Omental fat pad (tissue), 4 donors: ENCODE results near the gene SUN2. TPM values are rescaled to one million over a fixed set of nuclear protein-coding genes. Genes with fewer than 3 reads are reported as not detected.
A peak's percentile ranks its signal among the peaks of the same experiment; 100 is the strongest.

Source experiments
- ATAC-seq: fragments of 150-250 bp; one replicate; pipeline ENCODE4 v1.9.1; 2016; ENCODE audit warnings: mild to moderate bottlenecking, moderate library complexity; ENCODE audit not compliant: low FRiP score
- DNase-seq: peaks from one replicate; pipeline ENCODE4 v3.0.0-alpha.2; 2019; ENCODE audit warnings: low spot score
- total RNA-seq, 4 donors: library from RNA; depleted of rRNA; stranded (reverse); fragments of >200 nt; gene quantifications; one replicate each; pipeline ENCODE4 v1.1.0, GENCODE V29; 2016
- TF ChIP-seq, protein P1 (sequence below), 3 donors: fragments of 450-650 bp; IDR thresholded peaks; one replicate each; pipeline ENCODE4 v1.5.1; 2016 to 2017; ENCODE audit warnings: antibody characterized with exemption in 3 of 3, mild to moderate bottlenecking in 3 of 3, moderate library complexity in 2 of 3

SUN2 gene
- total RNA-seq, 4 donors from 2014 or later, result 302 to 509 (median 347) TPM

DNA sequence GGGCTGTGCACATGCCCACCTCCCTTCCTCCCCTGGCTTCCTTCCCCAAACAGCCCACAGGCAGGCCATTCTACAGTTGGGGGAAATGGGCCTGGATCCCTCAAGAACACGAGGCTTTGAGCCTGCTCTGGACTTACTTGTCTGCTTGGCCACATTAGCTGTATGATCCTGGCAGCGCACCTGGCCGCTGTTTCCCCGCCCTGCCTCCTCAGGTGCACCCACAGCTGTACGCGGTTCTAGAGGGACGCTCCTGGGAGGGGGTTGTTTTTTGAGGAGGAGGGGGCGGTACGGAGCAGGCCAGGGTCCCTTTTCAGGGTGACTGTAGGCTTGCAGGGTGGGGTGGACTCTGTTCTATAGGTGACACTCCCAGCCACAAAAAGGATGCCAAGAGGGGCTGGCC is 11.5 kb upstream of the SUN2 start:
- DNase-seq (no peak), ATAC-seq (no peak)
- TF ChIP-seq, protein P1, sequence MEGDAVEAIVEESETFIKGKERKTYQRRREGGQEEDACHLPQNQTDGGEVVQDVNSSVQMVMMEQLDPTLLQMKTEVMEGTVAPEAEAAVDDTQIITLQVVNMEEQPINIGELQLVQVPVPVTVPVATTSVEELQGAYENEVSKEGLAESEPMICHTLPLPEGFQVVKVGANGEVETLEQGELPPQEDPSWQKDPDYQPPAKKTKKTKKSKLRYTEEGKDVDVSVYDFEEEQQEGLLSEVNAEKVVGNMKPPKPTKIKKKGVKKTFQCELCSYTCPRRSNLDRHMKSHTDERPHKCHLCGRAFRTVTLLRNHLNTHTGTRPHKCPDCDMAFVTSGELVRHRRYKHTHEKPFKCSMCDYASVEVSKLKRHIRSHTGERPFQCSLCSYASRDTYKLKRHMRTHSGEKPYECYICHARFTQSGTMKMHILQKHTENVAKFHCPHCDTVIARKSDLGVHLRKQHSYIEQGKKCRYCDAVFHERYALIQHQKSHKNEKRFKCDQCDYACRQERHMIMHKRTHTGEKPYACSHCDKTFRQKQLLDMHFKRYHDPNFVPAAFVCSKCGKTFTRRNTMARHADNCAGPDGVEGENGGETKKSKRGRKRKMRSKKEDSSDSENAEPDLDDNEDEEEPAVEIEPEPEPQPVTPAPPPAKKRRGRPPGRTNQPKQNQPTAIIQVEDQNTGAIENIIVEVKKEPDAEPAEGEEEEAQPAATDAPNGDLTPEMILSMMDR (IDR thresholded peaks at IDR 0.05), result no peak

DNA sequence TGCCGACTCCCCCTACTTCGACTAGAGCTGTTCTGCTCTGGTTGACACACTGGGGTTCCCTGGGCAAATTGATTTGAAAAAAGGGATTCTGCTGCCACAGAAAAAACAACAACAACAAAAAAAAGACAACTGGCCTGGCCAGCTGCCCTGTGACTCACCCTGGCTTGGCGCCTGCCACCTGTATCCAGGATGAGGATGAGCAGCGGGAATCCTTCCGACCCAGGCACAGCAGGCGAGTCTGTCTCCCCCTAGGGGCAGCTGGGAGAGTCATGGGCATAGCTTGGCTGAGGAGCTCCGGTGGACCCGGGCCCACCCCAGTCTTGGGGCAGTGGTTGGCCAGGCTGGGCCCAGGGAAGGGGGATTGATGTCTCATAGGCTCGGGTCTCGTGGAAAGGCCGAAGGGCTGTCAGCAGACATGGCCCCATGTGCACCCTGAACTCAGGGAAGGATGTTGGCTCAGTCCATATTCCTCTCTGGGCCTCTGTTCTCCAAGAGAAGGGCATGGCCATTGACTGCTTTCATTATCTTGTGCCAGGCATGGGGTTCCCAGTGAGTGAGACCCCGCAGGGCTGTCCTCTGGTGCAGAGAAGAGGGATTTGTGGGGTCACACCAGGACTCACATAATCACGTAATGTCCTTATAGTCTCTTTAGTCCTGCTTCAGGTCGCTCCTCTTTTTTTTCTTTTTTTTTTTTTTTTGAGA is 10.4 kb upstream of the SUN2 start:
- TF ChIP-seq, protein P1 (IDR thresholded peaks at IDR 0.05), result peak in 1 of 3 donors; percentile 24
- DNase-seq (peak; percentile 51), ATAC-seq (peak; percentile 72)

DNA sequence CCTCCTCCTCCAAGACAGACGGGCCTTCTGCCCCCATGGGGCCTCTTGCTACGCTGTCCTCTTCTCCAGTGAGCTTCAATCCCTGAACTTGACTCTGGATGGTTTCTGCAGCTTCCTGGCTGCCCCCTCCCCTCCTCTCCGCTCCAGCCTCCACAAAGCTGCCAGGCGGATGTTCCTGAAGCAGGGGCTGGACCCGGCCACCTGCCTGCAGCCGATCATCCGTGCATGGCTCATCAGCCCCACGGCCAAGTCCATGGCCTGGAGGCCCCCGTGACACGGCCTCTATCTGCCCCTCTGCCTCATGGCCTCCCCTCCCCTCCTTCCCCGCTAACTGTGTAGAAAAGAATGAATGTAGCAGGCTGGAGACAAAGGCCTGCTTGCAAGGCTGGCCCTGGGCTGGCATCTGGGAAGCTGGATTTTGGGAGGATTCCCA is 6.8 kb upstream of the SUN2 start:
- DNase-seq (no peak), ATAC-seq (no peak)
- TF ChIP-seq, protein P1 (IDR thresholded peaks at IDR 0.05), result no peak

DNA sequence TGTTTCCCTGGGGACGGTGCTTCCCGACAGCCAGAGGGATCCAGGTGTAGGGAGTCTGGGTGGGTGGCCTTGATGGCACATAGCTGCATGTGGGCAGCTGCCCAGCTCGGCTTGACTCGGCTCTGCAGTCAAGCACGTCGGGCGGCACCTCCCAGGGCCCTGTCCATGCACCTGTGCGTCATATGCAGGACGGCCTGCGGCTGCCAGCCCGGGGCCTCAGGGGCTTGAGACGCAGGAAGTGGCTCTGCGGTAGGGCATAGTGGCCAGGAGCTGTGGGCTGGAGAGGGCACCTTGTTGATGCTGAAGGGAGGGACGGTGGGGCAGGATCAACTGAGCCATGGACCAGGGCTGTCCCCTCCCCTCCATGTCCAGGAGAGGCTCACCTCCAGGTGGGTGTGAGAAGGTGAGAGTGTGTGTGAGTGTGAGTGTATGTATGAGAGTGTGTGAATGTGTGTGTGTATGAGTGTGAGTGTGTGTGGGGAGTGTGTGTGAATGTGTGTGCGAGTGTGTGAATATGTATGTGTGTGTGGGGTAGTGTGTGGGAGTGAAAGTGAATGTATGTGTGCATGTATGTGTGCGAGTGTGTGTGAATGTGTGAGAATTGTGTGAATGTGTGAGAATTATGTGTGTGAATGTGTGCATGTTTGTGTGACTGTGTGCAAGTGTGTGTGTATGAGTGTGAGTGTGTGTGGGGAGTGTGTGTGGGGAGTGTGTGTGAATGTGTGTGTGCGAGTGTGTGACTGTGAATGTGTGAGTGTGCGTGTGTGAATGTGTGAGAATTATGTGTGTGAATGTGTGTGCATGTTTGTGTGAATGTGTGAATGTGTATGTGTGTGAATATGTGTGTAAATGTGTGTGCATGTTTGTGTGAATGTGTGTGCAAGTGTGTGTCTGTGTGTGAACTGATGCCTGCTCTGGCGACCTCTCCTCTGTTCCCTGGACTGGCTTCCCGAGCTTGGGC is 5.7 kb upstream of the SUN2 start:
- DNase-seq, result no peak
- no peak for ATAC-seq
- TF ChIP-seq, protein P1 (IDR thresholded peaks at IDR 0.05), result no peak

DNA sequence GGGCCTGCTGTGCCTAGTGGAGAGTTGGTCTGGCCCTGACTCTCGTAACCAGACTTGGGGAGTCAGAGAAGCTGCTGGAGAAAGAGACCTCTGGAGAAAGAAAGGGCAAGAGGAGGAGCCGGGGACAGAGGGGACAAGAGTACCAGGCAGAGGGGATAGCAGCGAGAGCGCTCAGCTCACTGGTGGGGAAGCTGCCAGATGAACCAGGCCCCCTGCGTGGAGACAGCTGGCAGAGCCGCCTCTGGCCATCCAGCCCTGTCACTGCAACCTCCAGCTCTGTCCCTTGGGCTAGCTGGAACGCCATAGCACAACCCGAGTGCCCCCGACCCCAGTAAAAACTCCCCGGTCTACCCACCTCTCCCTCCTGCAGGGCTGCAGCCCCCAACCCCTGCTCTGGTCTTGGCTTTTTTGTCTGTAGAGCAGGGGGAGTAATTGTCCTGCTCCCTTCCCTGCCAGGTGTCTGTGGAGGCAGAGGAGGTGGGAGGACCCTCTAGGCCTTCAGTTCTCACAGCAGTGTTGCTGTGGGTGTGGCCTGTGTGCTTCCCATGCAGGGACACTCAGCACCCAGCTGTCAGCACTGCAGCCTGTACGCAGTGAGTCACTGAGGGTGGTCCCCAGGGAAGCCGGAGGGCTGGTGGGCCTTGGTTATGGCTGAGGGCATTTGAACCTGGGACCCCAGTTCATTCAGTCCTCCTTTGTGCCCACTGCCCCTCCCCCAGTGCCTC is 4.8 kb upstream of the SUN2 start:
- DNase-seq (no peak), ATAC-seq (no peak)
- TF ChIP-seq, protein P1 (IDR thresholded peaks at IDR 0.05), result no peak

DNA sequence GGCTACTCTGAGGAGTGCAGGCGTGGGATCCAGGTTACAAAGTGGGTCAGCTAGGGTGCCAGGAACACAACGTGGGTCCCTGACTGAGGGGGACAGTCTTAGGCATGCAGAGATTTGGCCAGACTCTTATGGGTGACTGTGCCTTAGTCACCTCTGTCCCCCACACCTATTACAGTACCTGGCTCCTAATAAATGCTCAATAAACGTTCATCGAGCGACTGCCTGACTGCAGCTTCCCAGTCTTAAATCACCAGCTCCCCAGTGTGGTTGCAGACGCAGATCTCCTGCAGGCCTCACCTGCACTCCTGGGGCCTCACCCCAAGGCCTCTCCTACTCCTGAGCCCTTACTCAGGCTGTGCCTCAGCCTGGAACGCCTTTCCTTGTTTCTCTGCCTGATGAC is 3.2 kb upstream of the SUN2 start:
- DNase-seq, result no peak
- TF ChIP-seq, protein P1 (IDR thresholded peaks at IDR 0.05), result no peak
- ATAC-seq, result no peak
